Retinal pigment epithelial cell (primary cell): Measurements from ENCODE around the gene CDH16.
"Not testable (repeated sequence)": the region's sequence is repeated elsewhere in the genome, so short reads cannot be mapped to it uniquely, and the experiment has no call there.

Source experiments
- DNase-seq: peaks from one replicate; pipeline ENCODE4 v3.0.0-alpha.2; 2010; ENCODE audit warnings: low read depth
- H3K4me3 ChIP-seq: 2 replicates; pipeline ENCODE4 v1.5.1; 2011; ENCODE audit warnings: mild to moderate bottlenecking, low read length, control low read depth, moderate library complexity
- TF ChIP-seq, protein P1 (sequence below): conservative IDR thresholded peaks from 2 replicates; pipeline ENCODE4 v1.5.1; 2011; ENCODE audit warnings: low read depth, low read length, control low read depth, inconsistent platforms

CDH16 gene

DNA sequence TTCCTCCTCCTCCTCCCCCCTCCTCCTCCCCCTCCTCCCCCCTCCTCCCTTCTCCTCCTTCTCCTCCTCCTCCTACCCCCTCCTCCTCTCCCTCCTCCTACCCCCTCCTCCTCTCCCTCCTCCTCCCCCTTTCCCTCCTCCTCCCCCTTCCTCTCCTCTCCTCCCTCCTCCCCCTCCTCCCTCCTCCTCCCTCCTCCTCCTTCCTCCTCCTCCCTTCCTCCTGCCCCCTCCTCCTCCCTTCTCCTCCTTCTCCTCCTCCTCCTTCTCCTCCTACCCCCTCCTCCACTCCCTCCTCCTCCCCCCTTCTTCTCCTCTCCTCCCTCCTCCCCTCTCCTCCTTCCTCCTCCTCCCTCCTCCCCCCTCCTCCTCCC lies 45.0 kb downstream of the CDH16 start:
- TF ChIP-seq, protein P1, sequence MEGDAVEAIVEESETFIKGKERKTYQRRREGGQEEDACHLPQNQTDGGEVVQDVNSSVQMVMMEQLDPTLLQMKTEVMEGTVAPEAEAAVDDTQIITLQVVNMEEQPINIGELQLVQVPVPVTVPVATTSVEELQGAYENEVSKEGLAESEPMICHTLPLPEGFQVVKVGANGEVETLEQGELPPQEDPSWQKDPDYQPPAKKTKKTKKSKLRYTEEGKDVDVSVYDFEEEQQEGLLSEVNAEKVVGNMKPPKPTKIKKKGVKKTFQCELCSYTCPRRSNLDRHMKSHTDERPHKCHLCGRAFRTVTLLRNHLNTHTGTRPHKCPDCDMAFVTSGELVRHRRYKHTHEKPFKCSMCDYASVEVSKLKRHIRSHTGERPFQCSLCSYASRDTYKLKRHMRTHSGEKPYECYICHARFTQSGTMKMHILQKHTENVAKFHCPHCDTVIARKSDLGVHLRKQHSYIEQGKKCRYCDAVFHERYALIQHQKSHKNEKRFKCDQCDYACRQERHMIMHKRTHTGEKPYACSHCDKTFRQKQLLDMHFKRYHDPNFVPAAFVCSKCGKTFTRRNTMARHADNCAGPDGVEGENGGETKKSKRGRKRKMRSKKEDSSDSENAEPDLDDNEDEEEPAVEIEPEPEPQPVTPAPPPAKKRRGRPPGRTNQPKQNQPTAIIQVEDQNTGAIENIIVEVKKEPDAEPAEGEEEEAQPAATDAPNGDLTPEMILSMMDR, result no peak
- H3K4me3 ChIP-seq, result no peak overlapping the region
- DNase-seq, result no peak

DNA sequence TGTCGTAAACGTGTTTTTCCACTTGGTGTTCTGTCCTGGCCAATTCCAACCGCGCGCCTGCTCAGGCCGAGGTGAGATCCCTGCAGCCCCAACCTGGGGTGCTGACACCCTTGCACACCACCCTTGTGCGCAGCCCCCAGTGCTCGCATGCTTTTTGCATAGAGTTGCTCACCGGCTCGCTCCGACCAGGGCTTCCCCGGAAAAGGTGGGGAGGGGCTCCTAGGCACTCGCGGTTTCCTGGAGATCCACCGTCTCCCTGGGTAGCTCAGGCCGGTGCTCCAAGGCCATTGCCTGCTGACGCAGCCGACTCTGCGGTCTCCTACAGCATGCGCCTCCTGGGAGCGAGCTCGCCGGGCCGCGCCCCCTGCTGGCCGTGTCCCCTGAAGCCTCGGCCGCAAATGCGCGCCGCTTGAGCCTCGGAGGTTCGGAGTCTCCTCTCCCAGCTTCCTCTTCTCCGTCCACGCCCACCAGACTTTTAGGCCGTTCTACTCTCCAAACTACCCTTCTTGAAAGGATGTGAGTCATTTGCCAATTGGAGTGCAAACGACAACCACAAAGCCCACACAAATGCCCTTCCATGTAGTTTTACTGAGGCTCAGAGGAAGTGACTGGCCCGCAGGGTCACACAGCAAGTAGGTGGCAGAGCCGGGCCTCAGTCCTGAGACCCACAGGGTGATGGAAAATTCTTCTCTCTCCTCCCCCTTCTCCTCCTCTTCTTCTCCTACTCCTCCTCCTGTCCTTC lies 45.6 kb downstream of the CDH16 start:
- TF ChIP-seq, protein P1, result peak; percentile 94
- H3K4me3 ChIP-seq, result peak overlapping the region; percentile 32
- DNase-seq, result peak; percentile 69

DNA sequence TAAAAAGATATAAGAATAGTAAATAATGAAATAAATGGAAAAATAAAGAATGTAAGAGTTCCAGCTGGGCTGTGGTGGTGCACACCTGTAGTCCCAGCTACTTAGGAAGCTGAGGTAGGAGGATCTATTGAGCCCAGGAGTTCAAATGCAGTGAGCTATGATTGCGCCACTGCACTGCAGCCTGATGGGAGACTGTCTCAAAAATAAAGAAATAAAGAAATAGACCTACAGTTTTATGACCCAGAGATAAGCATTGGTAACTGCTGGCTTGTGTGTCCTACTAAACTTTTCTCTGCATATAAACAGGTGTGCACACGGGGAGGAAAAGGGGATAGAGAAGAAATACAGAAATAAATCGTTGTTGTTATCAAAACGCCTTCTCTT lies 46.1 kb downstream of the CDH16 start:
- TF ChIP-seq, protein P1, result no peak
- DNase-seq, result no peak
- H3K4me3 ChIP-seq, result no peak overlapping the region

DNA sequence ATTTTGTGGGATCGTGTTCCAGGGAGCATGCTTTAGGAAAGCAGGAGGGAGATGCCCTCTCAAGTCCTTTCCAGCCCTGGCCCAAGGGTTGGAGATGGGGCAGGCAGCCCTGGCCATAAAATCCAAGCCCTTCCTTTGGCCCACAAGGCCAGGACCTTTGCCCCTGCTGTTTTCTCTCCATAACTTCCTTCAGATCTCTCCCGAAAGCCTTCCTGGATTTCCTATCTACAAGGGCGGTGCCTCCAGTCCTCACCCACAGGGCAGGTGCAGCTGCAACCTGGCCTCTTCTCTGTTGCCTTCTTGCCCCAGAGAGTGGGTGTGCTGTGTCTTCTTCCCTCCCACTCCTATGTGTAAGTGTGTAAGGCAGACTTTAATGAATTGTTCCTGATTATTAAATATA lies 46.8 kb downstream of the CDH16 start:
- no peak for DNase-seq
- H3K4me3 ChIP-seq, result no peak overlapping the region
- TF ChIP-seq, protein P1, result no peak

DNA sequence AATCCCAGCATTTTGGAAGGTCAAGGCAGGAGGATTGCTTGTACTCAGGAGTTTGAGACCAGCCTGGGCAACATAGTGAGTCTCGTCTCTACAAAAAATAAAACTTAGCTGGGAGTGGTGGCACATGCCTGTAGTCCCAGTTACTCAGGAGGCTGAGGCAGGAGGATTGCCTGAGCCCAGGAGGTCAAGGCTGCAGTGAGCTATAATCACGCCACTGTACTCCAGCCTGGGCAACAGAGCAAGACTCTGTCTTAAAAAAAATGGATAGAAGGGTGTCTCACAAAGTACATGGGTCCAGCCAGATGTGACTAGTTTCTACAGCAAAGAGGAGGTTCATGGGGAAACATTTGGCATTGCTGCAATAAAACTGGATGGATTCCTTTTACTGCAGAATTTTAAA lies 47.3 kb downstream of the CDH16 start:
- DNase-seq, H3K4me3 ChIP-seq: not testable (repeated sequence)

DNA sequence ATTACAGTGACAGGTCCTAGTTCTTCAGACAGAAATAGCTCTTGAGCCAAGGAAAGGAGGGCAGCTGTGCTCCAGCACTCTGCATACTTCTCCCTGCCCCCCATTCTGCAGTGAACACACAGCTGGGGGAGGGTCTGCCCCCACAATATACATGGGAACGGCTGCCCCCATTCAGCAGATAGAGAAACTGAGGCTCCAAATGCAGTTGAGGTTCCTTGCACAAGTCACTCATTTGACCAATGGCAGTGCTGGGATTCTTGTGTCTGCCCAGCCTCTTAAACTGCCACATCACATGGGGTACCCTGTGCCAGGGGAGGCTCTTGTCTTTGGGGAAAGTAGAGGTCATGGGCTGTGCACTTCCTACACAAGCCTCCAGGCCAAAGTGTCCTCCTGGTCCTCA lies 49.3 kb downstream of the CDH16 start:
- DNase-seq, result no peak
- no peak overlapping the region for H3K4me3 ChIP-seq
- TF ChIP-seq, protein P1, result no peak

DNA sequence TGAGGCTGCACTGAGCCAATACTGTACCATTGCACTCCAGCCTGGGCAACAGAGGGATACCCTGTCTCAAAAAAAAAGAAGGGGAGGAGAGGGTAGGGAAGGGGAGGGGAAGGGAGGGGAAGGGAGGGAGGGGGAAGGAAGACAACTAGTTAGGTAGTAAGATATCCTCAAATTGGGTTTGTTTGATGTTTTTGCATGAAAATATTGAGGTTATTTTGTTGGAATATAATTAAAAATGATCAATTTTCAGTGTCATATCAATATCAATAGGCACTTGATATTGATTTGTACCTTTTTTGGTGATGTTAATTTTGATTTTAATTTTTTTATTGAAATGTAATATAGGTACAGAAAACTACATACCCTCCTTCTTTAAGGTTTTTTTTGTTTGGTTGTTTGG lies 55.0 kb downstream of the CDH16 start:
- H3K4me3 ChIP-seq, result no peak overlapping the region
- TF ChIP-seq, protein P1, result no peak
- no peak for DNase-seq
